ENCODE results near the gene NPAS3. TPM values are rescaled to one million over a fixed set of nuclear protein-coding genes. Genes with fewer than 3 reads are reported as not detected.

NPAS3 gene
- total RNA-seq, 4 donors from 2014 or later: 0.51 to 15.2 (median 6.6) TPM

DNA sequence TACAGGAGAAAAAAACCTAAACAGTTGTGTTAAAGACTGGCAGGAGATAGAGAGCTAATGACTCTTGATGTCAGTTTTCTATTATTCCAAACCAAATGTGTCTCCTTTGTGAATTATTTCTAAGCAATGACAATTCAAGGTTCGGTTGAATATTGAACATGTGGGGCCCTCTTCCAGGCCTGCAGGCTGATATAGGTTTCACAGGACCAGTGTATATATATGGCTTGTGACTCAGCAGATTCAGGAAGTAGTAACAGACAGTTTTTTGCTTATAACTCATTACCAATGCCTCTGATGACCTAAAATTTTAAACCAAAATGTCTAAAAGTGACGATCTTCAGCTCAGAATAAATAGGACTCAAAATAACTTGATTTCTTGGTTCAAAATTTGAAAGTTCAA lies 33.7 kb upstream of the NPAS3 start:
- Histone ChIP-seq H3K36me3 (no peaks in the 10 kb centered on the region), H3K9me3 (no peaks in the 10 kb centered on the region), H3K4me1 (no peaks in the 10 kb centered on the region), H3K4me3 (no peak overlapping the region), H3K27ac (no peak overlapping the region), H3K27me3 (no peaks in the 10 kb centered on the region)
- TF ChIP-seq POLR2A (IDR thresholded peaks at IDR 0.05): no peak
- TF ChIP-seq, protein P1, sequence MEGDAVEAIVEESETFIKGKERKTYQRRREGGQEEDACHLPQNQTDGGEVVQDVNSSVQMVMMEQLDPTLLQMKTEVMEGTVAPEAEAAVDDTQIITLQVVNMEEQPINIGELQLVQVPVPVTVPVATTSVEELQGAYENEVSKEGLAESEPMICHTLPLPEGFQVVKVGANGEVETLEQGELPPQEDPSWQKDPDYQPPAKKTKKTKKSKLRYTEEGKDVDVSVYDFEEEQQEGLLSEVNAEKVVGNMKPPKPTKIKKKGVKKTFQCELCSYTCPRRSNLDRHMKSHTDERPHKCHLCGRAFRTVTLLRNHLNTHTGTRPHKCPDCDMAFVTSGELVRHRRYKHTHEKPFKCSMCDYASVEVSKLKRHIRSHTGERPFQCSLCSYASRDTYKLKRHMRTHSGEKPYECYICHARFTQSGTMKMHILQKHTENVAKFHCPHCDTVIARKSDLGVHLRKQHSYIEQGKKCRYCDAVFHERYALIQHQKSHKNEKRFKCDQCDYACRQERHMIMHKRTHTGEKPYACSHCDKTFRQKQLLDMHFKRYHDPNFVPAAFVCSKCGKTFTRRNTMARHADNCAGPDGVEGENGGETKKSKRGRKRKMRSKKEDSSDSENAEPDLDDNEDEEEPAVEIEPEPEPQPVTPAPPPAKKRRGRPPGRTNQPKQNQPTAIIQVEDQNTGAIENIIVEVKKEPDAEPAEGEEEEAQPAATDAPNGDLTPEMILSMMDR (IDR thresholded peaks at IDR 0.05): no peak
- intact Hi-C loops (cut with DNase I; ENCODE audit: low total_unique reads): no loop called here
- no peak for DNase-seq

DNA sequence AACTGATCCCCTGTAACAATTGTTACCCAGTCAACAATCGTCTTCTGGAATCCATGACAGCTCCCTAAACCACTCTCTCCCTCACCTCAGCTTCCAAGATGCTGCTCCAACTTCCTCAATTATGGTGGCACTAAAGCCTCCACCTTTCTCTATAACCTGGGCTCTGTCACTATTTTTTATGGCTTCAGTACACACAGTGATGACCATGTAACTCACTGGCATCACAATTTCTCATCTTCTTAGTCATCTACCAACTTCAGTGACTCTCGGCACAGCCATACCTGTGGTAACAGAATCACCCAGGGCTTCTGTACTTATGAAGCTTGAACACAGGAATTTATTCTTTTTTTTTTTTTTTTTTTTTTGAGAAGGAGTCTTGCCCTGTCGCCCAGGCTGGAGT lies 32.0 kb upstream of the NPAS3 start:
- DNase-seq: no peak
- H3K4me1 ChIP-seq: no peaks in the 10 kb centered on the region
- TF ChIP-seq, protein P1 (IDR thresholded peaks at IDR 0.05): no peak
- TF ChIP-seq POLR2A (IDR thresholded peaks at IDR 0.05): no peak
- intact Hi-C loops (cut with DNase I; ENCODE audit: low total_unique reads): no loop called here
- H3K27me3 ChIP-seq: no peaks in the 10 kb centered on the region
- H3K4me3 ChIP-seq: no peak overlapping the region
- no peak overlapping the region for H3K27ac ChIP-seq
- no peaks in the 10 kb centered on the region for H3K9me3 ChIP-seq
- H3K36me3 ChIP-seq: no peaks in the 10 kb centered on the region

DNA sequence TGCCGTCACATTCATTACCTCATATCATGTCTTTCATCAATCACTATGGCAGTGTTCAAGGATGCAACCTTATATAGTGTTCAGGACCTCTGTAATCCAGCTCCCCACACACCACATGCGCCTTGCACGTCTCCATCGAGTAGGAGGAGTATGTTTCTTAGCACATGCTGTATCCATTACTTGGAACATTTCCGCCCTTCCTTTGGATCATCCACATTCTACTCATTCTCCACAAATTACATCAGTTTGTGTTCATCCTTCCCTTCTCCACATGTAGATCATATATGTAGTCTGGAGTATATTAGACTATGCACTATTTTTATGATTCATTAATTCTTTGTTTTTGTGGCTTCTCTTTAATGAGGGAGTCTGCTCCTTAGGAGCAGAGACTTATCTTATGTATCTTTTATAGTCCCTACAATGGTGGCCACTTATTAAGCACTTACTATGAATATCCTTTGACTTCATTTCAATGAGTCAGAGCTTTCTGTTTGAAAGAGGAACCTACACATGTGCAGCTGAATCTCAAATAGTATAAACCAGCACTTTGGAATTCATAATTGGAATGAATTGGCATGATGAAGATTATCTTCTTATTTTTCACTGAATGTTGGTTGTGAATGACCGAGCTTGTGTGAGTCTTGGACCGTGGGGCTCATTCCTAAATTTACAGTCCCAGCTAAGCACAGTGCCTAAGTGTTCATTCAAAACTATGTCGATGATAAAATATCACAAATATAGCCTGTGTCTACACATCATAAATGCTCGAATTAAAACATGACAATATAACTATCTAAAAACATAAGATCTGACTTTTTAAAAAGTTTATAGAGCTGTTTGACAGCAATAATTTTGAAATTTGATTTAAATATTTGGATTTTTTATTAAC lies 30.2 kb upstream of the NPAS3 start:
- H3K9me3 ChIP-seq: no peaks in the 10 kb centered on the region
- H3K36me3 ChIP-seq: no peaks in the 10 kb centered on the region
- no peak overlapping the region for H3K4me3 ChIP-seq
- no peaks in the 10 kb centered on the region for H3K27me3 ChIP-seq
- no peak overlapping the region for H3K27ac ChIP-seq
- DNase-seq: no peak
- no peak for TF ChIP-seq POLR2A (IDR thresholded peaks at IDR 0.05)
- TF ChIP-seq, protein P1 (IDR thresholded peaks at IDR 0.05): no peak
- no peaks in the 10 kb centered on the region for H3K4me1 ChIP-seq
- intact Hi-C loops (cut with DNase I; ENCODE audit: low total_unique reads): no loop called here

- no peaks in the 10 kb centered on the region for H3K27me3 ChIP-seq
- DNase-seq: no peak
- no peak overlapping the region for H3K4me3 ChIP-seq
- H3K27ac ChIP-seq: no peak overlapping the region
- intact Hi-C loops (cut with DNase I; ENCODE audit: low total_unique reads): no loop called here
- no peaks in the 10 kb centered on the region for H3K4me1 ChIP-seq
- TF ChIP-seq, protein P1 (IDR thresholded peaks at IDR 0.05): no peak
- no peak for TF ChIP-seq POLR2A (IDR thresholded peaks at IDR 0.05)
- no peaks in the 10 kb centered on the region for H3K9me3 ChIP-seq
- H3K36me3 ChIP-seq: no peaks in the 10 kb centered on the region
Observed at GRCh38 chr14:32913725-32914124, 25.0 kb upstream of the NPAS3 start.

- DNase-seq: no peak
- no peaks in the 10 kb centered on the region for H3K9me3 ChIP-seq
- H3K27me3 ChIP-seq: no peaks in the 10 kb centered on the region
- H3K4me1 ChIP-seq: no peaks in the 10 kb centered on the region
- H3K36me3 ChIP-seq: no peaks in the 10 kb centered on the region
- intact Hi-C loops (cut with DNase I; ENCODE audit: low total_unique reads): no loop called here
- TF ChIP-seq, protein P1 (IDR thresholded peaks at IDR 0.05): no peak
- TF ChIP-seq POLR2A (IDR thresholded peaks at IDR 0.05): no peak
- no peak overlapping the region for H3K27ac ChIP-seq
- no peak overlapping the region for H3K4me3 ChIP-seq
Observed at GRCh38 chr14:32914391-32914790, 24.3 kb upstream of the NPAS3 start.

All from uterus (tissue), 4 donors.